Hepatocyte (in vitro differentiated cells): Measurements from ENCODE around the gene EXTL1. TPM values are rescaled to one million over a fixed set of nuclear protein-coding genes. Genes with fewer than 3 reads are reported as not detected.

Experiments
- DNase-seq: peaks from one replicate; pipeline ENCODE4 v3.0.0-alpha.2; 2016; ENCODE audit warnings: low spot score
- H2AFZ ChIP-seq: fragments of 200-600 bp; sonication (generic); 2 replicates; pipeline ENCODE4 v1.6.0; 2016; ENCODE audit warnings: antibody characterized with exemption, mild to moderate bottlenecking
- H3K27ac ChIP-seq: fragments of 200-600 bp; sonication (generic); 2 replicates; pipeline ENCODE4 v1.5.1; 2016; ENCODE audit warnings: mild to moderate bottlenecking
- H3K27me3 ChIP-seq: fragments of 200-600 bp; sonication (generic); 2 replicates; pipeline ENCODE4 v1.6.1; 2016
- H3K36me3 ChIP-seq: fragments of 200-600 bp; sonication (generic); replicated peaks from 2 replicates; pipeline ENCODE4 v1.5.1; 2016; ENCODE audit warnings: low read depth; ENCODE audit not compliant: insufficient read depth
- H3K4me1 ChIP-seq: fragments of 200-600 bp; sonication (generic); 2 replicates; pipeline ENCODE4 v1.5.1; 2016; ENCODE audit warnings: mild to moderate bottlenecking, moderate library complexity; ENCODE audit not compliant: insufficient read depth
- H3K4me2 ChIP-seq: fragments of 200-600 bp; sonication (generic); 2 replicates; pipeline ENCODE4 v1.6.0; 2016
- H3K4me3 ChIP-seq: fragments of 200-600 bp; sonication (generic); 2 replicates; pipeline ENCODE4 v1.5.1; 2016; ENCODE audit warnings: mild to moderate bottlenecking
- H3K79me2 ChIP-seq: fragments of 200-600 bp; sonication (generic); 2 replicates; pipeline ENCODE4 v1.6.0; 2017; ENCODE audit warnings: mild to moderate bottlenecking
- H3K9me2 ChIP-seq: fragments of 200-600 bp; sonication (generic); replicated peaks from 2 replicates; pipeline ENCODE4 v1.6.0; 2017; ENCODE audit warnings: mild to moderate bottlenecking; ENCODE audit not compliant: insufficient read depth
- H3K9me3 ChIP-seq: fragments of 200-600 bp; sonication (generic); 2 replicates; pipeline ENCODE4 v1.5.1; 2016; ENCODE audit warnings: low read depth, mild to moderate bottlenecking
- H4K20me1 ChIP-seq: fragments of 200-600 bp; sonication (generic); 2 replicates; pipeline ENCODE4 v1.6.0; 2016; ENCODE audit warnings: mild to moderate bottlenecking; ENCODE audit not compliant: insufficient read depth, poor library complexity, severe bottlenecking
- EZH2 ChIP-seq: fragments of 200-600 bp; sonication (generic); IDR thresholded peaks from 2 replicates; pipeline ENCODE4 v1.6.1; 2016; ENCODE audit warnings: antibody characterized with exemption, mild to moderate bottlenecking, borderline replicate concordance
- EZH2phosphoT487 ChIP-seq: fragments of 200-600 bp; sonication (generic); IDR thresholded peaks from one replicate; pipeline ENCODE4 v1.6.1; 2018; ENCODE audit warnings: antibody characterized with exemption, mild to moderate bottlenecking, low read depth, moderate library complexity; ENCODE audit not compliant: unreplicated experiment, severe bottlenecking
- WGBS: methylation state at CpG from one replicate; pipeline ENCODE4 v1.1.6; 2016; ENCODE audit warnings: low lambda C conversion rate; ENCODE audit errors: missing lambda C conversion rate; 5-methylcytosine and 5-hydroxymethylcytosine counted together
- polyA plus RNA-seq: library from polyadenylated mRNA; unstranded; fragments of >200 nt; fragmentation: Nextera tagmentation; extraction: Ambion mirVana; gene quantifications from 2 replicates; pipeline ENCODE4 v1.2.1, GENCODE V29; 2016
- total RNA-seq: library from RNA; depleted of rRNA; stranded (reverse); fragments of >200 nt; gene quantifications from 2 replicates; pipeline ENCODE4 v1.2.3, GENCODE V29; 2014
- TF ChIP-seq, protein P1 (sequence below): fragments of 200-600 bp; sonication (generic); IDR thresholded peaks from 2 replicates; pipeline ENCODE4 v1.5.1; 2016; ENCODE audit warnings: antibody characterized with exemption, mild to moderate bottlenecking; ENCODE audit not compliant: poor library complexity

Gene EXTL1
- total and polyA plus RNA-seq, 2 experiments from 2014 or later: 0.17 to 1.3 TPM

DNA sequence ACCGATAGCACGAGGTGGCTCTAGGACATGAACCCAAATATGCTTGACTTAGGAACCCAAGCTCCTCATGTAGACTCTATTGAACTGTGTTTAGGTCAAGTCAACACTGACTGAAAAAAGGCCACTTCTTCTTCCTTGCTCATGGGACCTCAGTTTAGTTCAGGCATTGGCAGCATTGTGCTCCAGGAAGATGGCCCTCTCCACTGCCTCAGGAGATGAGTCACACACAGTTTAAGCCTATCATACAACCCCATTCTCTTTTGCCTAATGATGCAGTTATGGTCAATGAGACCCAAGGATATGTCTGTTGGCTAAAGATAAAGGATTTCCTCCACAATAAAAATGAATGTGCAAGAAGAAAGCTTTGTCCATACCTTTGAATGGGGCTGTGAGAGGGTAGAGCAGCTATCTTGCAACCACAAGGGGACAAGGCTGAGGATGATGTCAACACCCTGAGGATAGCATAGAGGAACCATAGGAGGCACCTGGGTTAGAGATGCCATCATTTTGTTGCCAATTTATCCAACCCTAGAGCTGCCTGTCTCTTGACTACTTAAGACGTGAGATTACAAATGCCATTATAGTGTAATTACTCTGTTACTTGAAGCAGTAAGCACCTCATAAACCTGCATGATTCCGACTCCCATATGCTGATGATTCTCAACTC lies 48.9 kb downstream of the EXTL1 start:
- no peaks in the 10 kb centered on the region for H3K27me3 ChIP-seq
- WGBS: 85% methylated on average over 4 of the region's 4 CpGs
- no peak for TF ChIP-seq EZH2phosphoT487
- TF ChIP-seq, protein P1, sequence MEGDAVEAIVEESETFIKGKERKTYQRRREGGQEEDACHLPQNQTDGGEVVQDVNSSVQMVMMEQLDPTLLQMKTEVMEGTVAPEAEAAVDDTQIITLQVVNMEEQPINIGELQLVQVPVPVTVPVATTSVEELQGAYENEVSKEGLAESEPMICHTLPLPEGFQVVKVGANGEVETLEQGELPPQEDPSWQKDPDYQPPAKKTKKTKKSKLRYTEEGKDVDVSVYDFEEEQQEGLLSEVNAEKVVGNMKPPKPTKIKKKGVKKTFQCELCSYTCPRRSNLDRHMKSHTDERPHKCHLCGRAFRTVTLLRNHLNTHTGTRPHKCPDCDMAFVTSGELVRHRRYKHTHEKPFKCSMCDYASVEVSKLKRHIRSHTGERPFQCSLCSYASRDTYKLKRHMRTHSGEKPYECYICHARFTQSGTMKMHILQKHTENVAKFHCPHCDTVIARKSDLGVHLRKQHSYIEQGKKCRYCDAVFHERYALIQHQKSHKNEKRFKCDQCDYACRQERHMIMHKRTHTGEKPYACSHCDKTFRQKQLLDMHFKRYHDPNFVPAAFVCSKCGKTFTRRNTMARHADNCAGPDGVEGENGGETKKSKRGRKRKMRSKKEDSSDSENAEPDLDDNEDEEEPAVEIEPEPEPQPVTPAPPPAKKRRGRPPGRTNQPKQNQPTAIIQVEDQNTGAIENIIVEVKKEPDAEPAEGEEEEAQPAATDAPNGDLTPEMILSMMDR: no peak
- no peak for TF ChIP-seq EZH2

DNA sequence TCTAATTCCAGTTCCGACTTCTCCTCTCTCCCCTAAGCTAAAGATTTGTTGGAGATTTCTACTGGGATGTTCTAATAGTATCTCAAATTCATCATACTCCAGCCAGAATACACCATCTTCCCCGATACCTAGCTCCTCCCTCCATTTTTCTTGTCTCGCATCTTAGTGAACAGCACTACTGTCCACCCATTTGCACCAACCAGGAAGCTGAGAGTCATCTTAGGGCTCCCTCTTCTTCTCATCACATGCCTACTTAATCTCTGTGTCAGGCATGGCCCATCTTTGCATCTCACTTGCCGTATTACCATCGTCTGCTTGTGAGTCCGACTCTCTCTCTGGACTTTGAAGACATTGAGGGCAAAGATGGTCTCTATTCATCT lies 49.4 kb downstream of the EXTL1 start:
- Histone ChIP-seq H3K27ac (no peak overlapping the region), H3K4me3 (no peak overlapping the region), H3K9me2 (no peaks in the 10 kb centered on the region), H3K36me3 (no peaks in the 10 kb centered on the region), H3K27me3 (no peaks in the 10 kb centered on the region), H3K4me2 (no peak overlapping the region), H3K4me1 (peaks cover 16% of the 10 kb centered on the region), H2AFZ (no peak overlapping the region), H3K9me3 (no peaks in the 10 kb centered on the region), H3K79me2 (no peaks in the 10 kb centered on the region), H4K20me1 (no peaks in the 10 kb centered on the region)
- 91% methylated on average over 6 of the region's 6 CpGs for WGBS
- no peak for DNase-seq
- TF ChIP-seq EZH2 (no peak), EZH2phosphoT487 (no peak)
- TF ChIP-seq, protein P1: no peak

More for the DNA sequence above, 48.9 kb downstream of the EXTL1 start:
- H4K20me1 ChIP-seq: no peaks in the 10 kb centered on the region
- H3K4me2 ChIP-seq: no peak overlapping the region
- no peak overlapping the region for H3K4me3 ChIP-seq
- H3K79me2 ChIP-seq: no peaks in the 10 kb centered on the region
- DNase-seq: no peak
- H3K9me3 ChIP-seq: no peaks in the 10 kb centered on the region
- no peaks in the 10 kb centered on the region for H3K9me2 ChIP-seq
- no peak overlapping the region for H3K27ac ChIP-seq
- H2AFZ ChIP-seq: no peak overlapping the region
- H3K36me3 ChIP-seq: no peaks in the 10 kb centered on the region
- peaks cover 16% of the 10 kb centered on the region for H3K4me1 ChIP-seq

DNA sequence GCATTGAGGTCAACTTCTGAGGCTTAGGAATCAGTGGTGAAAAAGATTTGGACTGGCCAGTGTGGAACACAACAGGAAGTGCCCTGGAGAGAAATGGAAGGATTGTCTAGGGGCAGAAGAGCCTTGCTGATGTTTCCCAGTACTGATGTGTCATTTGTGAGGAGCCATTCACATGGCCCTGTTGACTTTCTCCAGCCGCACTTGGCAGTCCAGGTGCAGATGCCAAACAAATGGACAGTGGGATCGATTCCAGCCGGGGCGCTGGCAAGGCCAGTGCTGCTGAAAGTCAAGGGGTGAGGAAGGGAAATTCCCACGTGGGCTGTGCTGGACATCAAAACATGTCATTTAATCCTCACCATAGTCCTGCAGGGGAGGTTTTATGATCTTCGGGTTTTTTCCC lies 50.7 kb downstream of the EXTL1 start:
- Histone ChIP-seq H4K20me1 (no peaks in the 10 kb centered on the region), H3K36me3 (no peaks in the 10 kb centered on the region), H3K4me1 (peaks cover 6% of the 10 kb centered on the region), H3K9me3 (no peaks in the 10 kb centered on the region), H2AFZ (no peak overlapping the region), H3K27me3 (no peaks in the 10 kb centered on the region), H3K79me2 (no peaks in the 10 kb centered on the region), H3K4me3 (no peak overlapping the region), H3K4me2 (no peak overlapping the region), H3K9me2 (no peaks in the 10 kb centered on the region), H3K27ac (no peak overlapping the region)
- DNase-seq: no peak
- 61% methylated on average over 6 of the region's 6 CpGs for WGBS
- TF ChIP-seq, protein P1: no peak
- TF ChIP-seq EZH2phosphoT487 (no peak), EZH2 (no peak)
